Measurements from ENCODE around the gene SKIDA1.
A peak's percentile ranks its signal among the peaks of the same experiment; 100 is the strongest.

Gene SKIDA1

GRCh38 chr10:21524526-21525366 lies 736 bp downstream of the SKIDA1 start:
- H3K4me3 ChIP-seq: peak overlapping the region; percentile 80
- no peaks in the 10 kb centered on the region for H3K36me3 ChIP-seq (ENCODE audit: insufficient read depth, low read length)
- H3K9me3 ChIP-seq (ENCODE audit: low read depth, low read length): no peaks in the 10 kb centered on the region
- DNase-seq (ENCODE audit: low read depth, low spot score): no peak
- peak overlapping the region; percentile 99 for H3K27ac ChIP-seq
- TF ChIP-seq FOXP2 (optimal IDR thresholded peaks at IDR 0.05; ENCODE audit: control extremely low read depth, extremely low read length, insufficient read depth): no peak
- no peak for TF ChIP-seq EZH2 (IDR thresholded peaks at IDR 0.05)
- TF ChIP-seq POLR2AphosphoS5 (IDR thresholded peaks at IDR 0.05; ENCODE audit: borderline replicate concordance, low read depth, low read length): no peak
- peak overlapping the region; percentile 95 for H3K9ac ChIP-seq (ENCODE audit: insufficient read length)

GRCh38 chr10:21524131-21524525 lies 1.4 kb downstream of the SKIDA1 start:
- no peak for TF ChIP-seq FOXP2 (optimal IDR thresholded peaks at IDR 0.05; ENCODE audit: control extremely low read depth, extremely low read length, insufficient read depth)
- no peak for TF ChIP-seq EZH2 (IDR thresholded peaks at IDR 0.05)
- no peak for TF ChIP-seq POLR2AphosphoS5 (IDR thresholded peaks at IDR 0.05; ENCODE audit: borderline replicate concordance, low read depth, low read length)
- H3K36me3 ChIP-seq (ENCODE audit: insufficient read depth, low read length): no peaks in the 10 kb centered on the region
- peak overlapping the region; percentile 95 for H3K9ac ChIP-seq (ENCODE audit: insufficient read length)
- H3K4me3 ChIP-seq: peak overlapping the region; percentile 80
- H3K27ac ChIP-seq: peak overlapping the region; percentile 99
- no peaks in the 10 kb centered on the region for H3K9me3 ChIP-seq (ENCODE audit: low read depth, low read length)
- no peak for DNase-seq (ENCODE audit: low read depth, low spot score)

GRCh38 chr10:21523557-21524008 lies 1.9 kb downstream of the SKIDA1 start:
- Histone ChIP-seq H3K9ac (ENCODE audit: insufficient read length) (peak overlapping the region; percentile 95), H3K36me3 (ENCODE audit: insufficient read depth, low read length) (no peaks in the 10 kb centered on the region), H3K9me3 (ENCODE audit: low read depth, low read length) (no peaks in the 10 kb centered on the region), H3K27ac (peak overlapping the region; percentile 99), H3K4me3 (peak overlapping the region; percentile 80)
- DNase-seq (ENCODE audit: low read depth, low spot score): no peak
- TF ChIP-seq FOXP2 (optimal IDR thresholded peaks at IDR 0.05; ENCODE audit: control extremely low read depth, extremely low read length, insufficient read depth) (no peak), POLR2AphosphoS5 (IDR thresholded peaks at IDR 0.05; ENCODE audit: borderline replicate concordance, low read depth, low read length) (no peak), EZH2 (IDR thresholded peaks at IDR 0.05) (no peak)

- H3K9ac ChIP-seq (ENCODE audit: insufficient read length): peak overlapping the region; percentile 95
- peak overlapping the region; percentile 99 for H3K27ac ChIP-seq
These were observed 2.7 kb downstream of the SKIDA1 start for GRCh38 chr10:21522631-21523406.

GRCh38 chr10:21521751-21522533 lies 3.5 kb downstream of the SKIDA1 start:
- H3K9me3 ChIP-seq (ENCODE audit: low read depth, low read length): no peaks in the 10 kb centered on the region
- H3K27ac ChIP-seq: peak overlapping the region; percentile 91
- no peak for DNase-seq (ENCODE audit: low read depth, low spot score)
- TF ChIP-seq EZH2 (IDR thresholded peaks at IDR 0.05) (no peak), POLR2AphosphoS5 (IDR thresholded peaks at IDR 0.05; ENCODE audit: borderline replicate concordance, low read depth, low read length) (no peak), FOXP2 (optimal IDR thresholded peaks at IDR 0.05; ENCODE audit: control extremely low read depth, extremely low read length, insufficient read depth) (no peak)
- no peaks in the 10 kb centered on the region for H3K36me3 ChIP-seq (ENCODE audit: insufficient read depth, low read length)
- H3K9ac ChIP-seq (ENCODE audit: insufficient read length): peak overlapping the region; percentile 53
- H3K4me3 ChIP-seq: peak overlapping the region; percentile 62

More at GRCh38 chr10:21522631-21523406, 2.7 kb downstream of the SKIDA1 start:
- TF ChIP-seq FOXP2 (optimal IDR thresholded peaks at IDR 0.05; ENCODE audit: control extremely low read depth, extremely low read length, insufficient read depth): no peak
- TF ChIP-seq EZH2 (IDR thresholded peaks at IDR 0.05): no peak
- no peak for TF ChIP-seq POLR2AphosphoS5 (IDR thresholded peaks at IDR 0.05; ENCODE audit: borderline replicate concordance, low read depth, low read length)
- no peaks in the 10 kb centered on the region for H3K9me3 ChIP-seq (ENCODE audit: low read depth, low read length)
- no peak for DNase-seq (ENCODE audit: low read depth, low spot score)
- H3K4me3 ChIP-seq: peak overlapping the region; percentile 80; the same call in 1 of the 2 replicates
- no peaks in the 10 kb centered on the region for H3K36me3 ChIP-seq (ENCODE audit: insufficient read depth, low read length)

GRCh38 chr10:21520949-21521348 lies 4.5 kb downstream of the SKIDA1 start:
- H3K4me3 ChIP-seq: no peak overlapping the region
- no peak for DNase-seq (ENCODE audit: low read depth, low spot score)

GRCh38 chr10:21520509-21520908 lies 5.0 kb downstream of the SKIDA1 start:
- Histone ChIP-seq H3K36me3 (ENCODE audit: insufficient read depth, low read length) (no peaks in the 10 kb centered on the region), H3K4me3 (no peak overlapping the region), H3K9ac (ENCODE audit: insufficient read length) (no peak overlapping the region), H3K27ac (peak overlapping the region; percentile 91; the same call in 1 of the 2 replicates), H3K9me3 (ENCODE audit: low read depth, low read length) (no peaks in the 10 kb centered on the region)
- TF ChIP-seq FOXP2 (optimal IDR thresholded peaks at IDR 0.05; ENCODE audit: control extremely low read depth, extremely low read length, insufficient read depth) (no peak), POLR2AphosphoS5 (IDR thresholded peaks at IDR 0.05; ENCODE audit: borderline replicate concordance, low read depth, low read length) (no peak), EZH2 (IDR thresholded peaks at IDR 0.05) (no peak)
- DNase-seq (ENCODE audit: low read depth, low spot score): no peak

More at GRCh38 chr10:21520949-21521348, 4.5 kb downstream of the SKIDA1 start:
- TF ChIP-seq EZH2 (IDR thresholded peaks at IDR 0.05) (no peak), POLR2AphosphoS5 (IDR thresholded peaks at IDR 0.05; ENCODE audit: borderline replicate concordance, low read depth, low read length) (no peak), FOXP2 (optimal IDR thresholded peaks at IDR 0.05; ENCODE audit: control extremely low read depth, extremely low read length, insufficient read depth) (no peak)
- Histone ChIP-seq H3K27ac (peak overlapping the region; percentile 91), H3K9me3 (ENCODE audit: low read depth, low read length) (no peaks in the 10 kb centered on the region), H3K9ac (ENCODE audit: insufficient read length) (no peak overlapping the region), H3K36me3 (ENCODE audit: insufficient read depth, low read length) (no peaks in the 10 kb centered on the region)

All from SK-N-MC (cell line).